ENCODE measurements around the gene HK1.

Gene HK1

DNA sequence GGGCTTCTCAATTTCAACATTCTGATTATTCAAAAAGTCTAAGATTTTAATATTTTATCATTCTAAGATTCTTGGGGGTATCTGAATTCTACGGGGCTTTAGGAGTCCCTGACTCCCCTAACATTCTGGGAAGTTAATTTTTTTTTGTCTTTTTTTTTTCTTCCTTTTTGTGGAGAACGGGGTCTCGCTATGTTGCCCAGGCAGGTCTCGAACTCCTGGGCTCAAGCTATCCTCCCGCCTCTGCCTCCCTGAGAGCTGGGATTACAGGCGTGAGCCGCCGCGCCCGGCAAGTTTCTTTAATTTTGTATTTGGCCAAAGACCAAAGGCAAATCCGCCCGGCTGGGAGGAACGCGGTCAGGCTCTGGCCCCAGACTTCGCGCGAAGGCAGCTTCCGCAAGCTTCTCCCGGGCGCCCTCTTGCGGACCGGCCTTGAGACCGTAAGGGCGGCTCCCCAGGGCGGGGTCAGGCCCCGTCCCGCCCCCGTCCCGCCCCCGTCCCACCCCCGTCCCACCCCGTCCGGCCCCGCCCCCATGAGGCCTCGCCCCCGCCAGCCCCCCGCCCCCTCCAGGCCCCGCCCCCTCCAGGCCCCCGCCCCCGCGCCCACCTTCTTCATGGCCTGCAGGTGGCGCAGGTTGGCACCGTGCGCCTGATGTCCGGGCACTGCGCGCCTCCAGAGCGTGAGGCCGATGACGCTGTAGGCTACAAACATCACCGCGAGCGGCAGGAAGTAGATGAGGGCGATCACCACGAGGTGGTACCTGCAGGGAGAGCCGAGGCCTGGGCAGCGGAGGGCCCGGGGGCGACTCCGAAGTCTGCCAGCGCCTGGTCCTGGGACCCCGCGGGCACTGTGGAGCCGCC is 130.3 kb downstream of the HK1 start:
- peak; percentile 94 for DNase-seq

DNA sequence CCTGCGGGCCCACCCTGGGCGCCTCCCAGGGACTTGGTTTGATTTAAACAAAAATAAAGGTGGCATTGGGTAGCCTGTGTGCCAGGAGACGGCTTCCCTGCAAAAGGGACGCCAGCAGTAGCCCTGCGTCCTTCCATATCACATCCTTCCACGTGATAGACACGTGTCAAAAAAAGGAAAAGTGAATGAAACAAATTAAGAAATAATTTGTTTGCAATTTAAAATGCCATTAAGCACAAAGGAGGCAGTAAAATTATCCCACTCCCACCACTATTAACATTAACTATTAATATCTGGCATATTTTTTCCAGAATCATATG is 130.8 kb downstream of the HK1 start:
- no peak for DNase-seq

- peak; percentile 19 for DNase-seq
Observed at GRCh38 chr10:69409968-69410367, 131.7 kb downstream of the HK1 start.

- DNase-seq: no peak
Observed at GRCh38 chr10:69410487-69410886, 132.2 kb downstream of the HK1 start.

GRCh38 chr10:69411476-69411875 is 133.2 kb downstream of the HK1 start:
- DNase-seq: no peak

DNA sequence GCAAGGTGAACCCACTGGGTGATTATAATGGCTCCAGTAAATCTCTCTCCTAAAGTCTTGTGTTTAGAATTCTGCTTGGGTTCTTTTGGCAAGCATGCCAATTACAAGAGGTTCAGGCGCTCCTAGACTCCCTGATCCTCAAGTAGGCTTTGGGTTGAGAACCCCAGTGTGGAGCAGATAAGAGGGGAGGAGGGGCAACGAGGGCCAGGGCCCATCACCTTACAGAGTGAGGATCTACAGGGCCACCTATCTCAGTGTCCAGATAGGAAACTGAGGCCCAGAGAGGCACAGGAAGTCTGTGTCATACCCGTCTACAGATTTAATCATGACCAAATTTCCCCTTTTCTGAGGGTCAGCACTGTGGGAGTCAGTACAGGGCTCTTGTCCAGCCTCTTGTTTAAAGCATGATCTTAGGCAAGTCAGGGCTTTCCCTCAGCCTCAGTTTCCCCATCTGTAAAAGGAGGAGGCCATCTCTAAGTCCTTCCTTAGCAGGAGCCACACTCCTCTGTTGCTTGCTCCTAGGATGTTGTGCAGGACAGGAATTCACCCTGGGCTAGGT is 134.0 kb downstream of the HK1 start:
- no peak for DNase-seq

DNA sequence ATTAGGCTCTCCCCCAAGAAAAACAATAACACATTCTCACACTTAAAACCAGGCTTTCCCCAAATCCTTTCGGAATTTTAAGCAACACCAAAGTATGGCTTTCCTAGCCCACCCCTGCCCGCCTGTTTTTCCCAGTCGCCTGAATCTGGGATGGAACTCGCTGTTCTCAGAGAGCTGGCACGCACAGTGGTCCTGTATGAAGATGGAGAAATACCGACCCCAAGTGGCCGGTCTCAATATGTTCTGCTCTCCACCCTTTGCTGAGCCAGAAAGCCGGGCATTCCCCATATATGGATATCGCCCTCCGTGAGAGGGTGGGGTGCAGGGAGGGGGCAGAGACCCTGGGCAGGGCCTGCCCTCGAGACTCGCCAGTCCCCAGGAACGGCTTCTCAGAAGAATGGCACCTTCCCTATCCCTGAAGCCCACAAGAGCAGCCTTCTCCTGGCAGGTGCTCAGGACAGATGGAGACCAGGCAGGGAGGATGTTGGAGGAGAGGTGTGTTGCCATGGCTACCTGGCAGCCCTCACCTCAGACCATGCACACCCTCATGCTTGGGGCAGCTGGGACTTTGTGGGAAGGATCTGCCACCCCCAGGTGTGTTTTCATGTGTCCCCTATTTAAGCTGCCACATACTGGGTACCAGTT is 135.0 kb downstream of the HK1 start:
- peak; percentile 53 for DNase-seq

- no peak for DNase-seq
Observed at GRCh38 chr10:69414036-69415018, 136.0 kb downstream of the HK1 start.

DNA sequence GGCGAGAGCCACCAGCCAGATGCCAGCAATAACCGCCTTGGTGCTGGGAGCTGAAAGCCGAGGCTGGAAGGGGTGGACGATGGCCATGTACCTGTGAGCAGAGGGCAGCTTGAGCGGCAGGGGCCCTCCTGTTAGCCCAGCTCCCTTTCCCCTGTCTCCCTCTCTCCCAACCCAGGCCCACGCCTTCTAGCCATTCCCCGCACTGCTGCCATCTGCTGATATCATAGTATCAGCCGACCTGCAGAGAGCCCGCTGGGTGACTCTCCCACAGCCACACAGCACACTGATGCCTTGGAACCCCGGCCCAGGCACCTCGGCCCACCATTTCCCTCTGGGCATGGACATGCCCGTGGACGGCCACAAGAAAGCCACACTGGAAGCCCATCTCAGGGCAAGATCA is 136.8 kb downstream of the HK1 start:
- no peak for DNase-seq

DNA sequence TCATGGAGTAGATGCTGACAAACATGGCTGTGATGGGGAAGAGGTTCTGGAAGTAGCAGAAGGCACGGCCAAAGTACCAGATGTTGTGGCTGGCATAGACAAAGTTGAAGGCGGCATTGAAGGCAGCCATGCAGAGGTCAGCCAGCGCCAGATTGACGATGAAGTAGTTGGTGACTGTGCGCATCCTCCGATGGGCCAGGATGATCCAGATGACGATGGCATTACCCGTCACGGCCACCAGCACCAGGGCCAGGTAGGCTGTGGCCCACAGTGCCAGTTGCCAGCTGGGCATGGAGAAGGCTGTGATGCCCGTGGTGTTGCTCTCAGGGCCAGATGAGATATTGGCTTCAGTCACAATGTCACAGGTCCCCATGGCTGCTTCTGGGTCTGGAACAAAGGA is 137.7 kb downstream of the HK1 start:
- DNase-seq: no peak

DNA sequence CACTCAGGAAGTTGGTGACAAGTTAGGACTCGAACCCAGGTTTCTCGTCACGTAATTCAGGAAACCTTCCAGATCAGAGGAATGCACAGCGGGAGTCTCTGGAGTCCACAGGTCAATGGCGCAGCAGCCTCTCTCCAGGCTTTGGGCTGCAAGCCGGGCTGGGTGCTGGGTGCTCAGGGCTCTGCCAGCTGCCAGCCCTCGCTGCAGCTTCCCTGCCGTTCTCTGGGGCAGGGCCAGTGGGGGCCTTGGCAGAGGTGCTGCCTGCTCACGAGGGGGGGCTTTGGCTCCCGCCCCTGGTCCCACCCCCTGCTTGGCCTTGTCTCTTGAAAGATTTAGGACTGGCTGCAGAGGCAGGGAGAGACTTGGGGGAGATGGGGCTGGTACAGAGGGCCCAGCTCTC is 138.4 kb downstream of the HK1 start, which contains the start of gene TACR2:
TACR2 (minus strand) TSS at position 224 of the 400 bp plus-strand sequence. CDS start 595 bp downstream, outside the sequence.
- DNase-seq: no peak

GRCh38 chr10:69417542-69417941 is 139.2 kb downstream of the HK1 start:
- no peak for DNase-seq

GRCh38 chr10:69418052-69418752 is 139.9 kb downstream of the HK1 start:
- DNase-seq: no peak

GRCh38 chr10:69419096-69419743 is 140.9 kb downstream of the HK1 start:
- DNase-seq: no peak

DNA sequence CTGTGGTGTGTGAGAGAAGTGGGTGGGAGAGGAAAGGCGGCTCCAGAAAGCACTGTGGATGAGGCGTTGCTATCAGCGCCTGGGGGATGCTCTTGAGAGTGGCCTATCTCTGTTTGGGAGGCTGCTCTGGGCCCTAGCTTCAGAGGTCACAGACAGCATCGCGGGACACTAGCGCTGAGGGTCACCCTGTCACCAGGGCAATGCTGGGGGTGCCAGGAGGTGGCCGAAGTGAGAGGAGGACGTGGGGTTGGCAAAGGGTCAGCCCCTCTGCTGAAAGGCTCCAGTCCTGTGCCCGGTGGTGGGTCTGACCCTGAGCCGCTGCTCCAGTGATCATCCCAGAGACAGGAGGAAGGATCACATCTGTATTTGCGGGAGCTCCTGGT is 141.4 kb downstream of the HK1 start:
- DNase-seq: no peak

GRCh38 chr10:69421611-69422308 is 143.5 kb downstream of the HK1 start:
- no peak for DNase-seq

- DNase-seq: no peak
Observed at GRCh38 chr10:69422676-69423075, 144.4 kb downstream of the HK1 start.

- DNase-seq: no peak
Observed at GRCh38 chr10:69425041-69425440, 146.7 kb downstream of the HK1 start.

GRCh38 chr10:69425511-69426298 is 147.4 kb downstream of the HK1 start:
- no peak for DNase-seq

DNA sequence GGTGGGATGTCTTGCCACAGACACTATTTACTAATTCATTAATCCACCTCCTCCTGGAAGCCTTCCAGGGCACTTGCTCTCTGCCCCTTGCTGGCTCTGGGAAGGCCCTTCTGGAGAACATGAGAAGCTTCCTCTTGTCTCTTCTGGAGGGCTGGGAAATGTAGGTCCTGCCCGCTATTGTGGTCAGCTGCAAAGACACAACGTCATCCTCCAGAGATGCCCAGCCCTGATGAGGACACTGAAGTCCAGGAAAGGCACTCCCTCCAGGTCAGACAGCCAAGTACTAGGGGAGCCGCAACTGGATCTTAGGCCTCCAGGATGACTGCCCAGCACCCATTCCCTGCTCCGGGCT is 148.1 kb downstream of the HK1 start:
- DNase-seq: no peak

All from activated CD4-positive, alpha-beta T cell treated with anti-CD3 and anti-CD28 coated beads, Interleukin-10, Interleukin-2, amounts not matched to agents 100 ng/mL and 50 ng/mL, durations not matched to agents 16 hours and 8 hours (primary cell).